GM10266 (cell line): ENCODE results near the gene ALDH5A1.

Experiments used
- DNase-seq: peaks from one replicate; pipeline ENCODE4 v3.0.0; 2012; ENCODE audit errors: extremely low spot score
- TF ChIP-seq, protein P1 (sequence below): IDR thresholded peaks from 2 replicates; pipeline ENCODE4 v1.5.1; 2012; ENCODE audit warnings: mild to moderate bottlenecking, low read depth; ENCODE audit not compliant: control insufficient read depth, insufficient read depth; ENCODE audit errors: missing control alignments

Gene ALDH5A1

DNA sequence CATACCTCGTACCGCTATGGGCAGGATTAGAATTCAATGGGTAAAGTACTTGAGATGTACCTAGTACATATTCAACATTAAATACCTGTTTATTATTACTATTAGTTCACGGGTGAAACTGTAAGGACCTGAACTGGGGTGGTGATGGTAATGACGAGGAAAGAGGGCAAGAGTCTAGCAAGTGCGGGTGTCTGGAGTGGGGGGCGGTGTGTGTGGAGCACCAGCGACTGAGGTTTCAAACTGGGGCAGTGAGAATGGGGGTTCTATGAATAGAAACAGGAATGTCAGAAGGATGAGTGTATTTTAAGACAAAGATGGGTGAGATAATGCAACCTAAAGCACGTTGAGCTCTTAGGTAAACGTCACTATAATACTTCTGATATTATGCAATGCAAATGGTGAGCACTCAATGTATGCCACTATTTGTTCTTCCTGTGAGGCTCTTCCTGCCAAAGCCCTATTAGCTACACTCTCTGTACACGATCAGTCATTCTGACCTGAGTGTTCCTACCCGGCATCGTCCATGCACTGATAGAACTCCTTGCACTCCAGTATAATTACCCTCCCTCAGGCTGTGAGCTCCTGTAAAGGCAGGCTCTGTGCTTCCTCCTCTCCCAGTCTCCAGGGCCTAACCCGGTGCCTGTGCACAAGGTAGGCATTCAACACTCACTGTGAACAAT, 55.0 kb downstream of the ALDH5A1 start:
- TF ChIP-seq, protein P1, sequence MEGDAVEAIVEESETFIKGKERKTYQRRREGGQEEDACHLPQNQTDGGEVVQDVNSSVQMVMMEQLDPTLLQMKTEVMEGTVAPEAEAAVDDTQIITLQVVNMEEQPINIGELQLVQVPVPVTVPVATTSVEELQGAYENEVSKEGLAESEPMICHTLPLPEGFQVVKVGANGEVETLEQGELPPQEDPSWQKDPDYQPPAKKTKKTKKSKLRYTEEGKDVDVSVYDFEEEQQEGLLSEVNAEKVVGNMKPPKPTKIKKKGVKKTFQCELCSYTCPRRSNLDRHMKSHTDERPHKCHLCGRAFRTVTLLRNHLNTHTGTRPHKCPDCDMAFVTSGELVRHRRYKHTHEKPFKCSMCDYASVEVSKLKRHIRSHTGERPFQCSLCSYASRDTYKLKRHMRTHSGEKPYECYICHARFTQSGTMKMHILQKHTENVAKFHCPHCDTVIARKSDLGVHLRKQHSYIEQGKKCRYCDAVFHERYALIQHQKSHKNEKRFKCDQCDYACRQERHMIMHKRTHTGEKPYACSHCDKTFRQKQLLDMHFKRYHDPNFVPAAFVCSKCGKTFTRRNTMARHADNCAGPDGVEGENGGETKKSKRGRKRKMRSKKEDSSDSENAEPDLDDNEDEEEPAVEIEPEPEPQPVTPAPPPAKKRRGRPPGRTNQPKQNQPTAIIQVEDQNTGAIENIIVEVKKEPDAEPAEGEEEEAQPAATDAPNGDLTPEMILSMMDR, result no peak
- DNase-seq, result no peak

DNA sequence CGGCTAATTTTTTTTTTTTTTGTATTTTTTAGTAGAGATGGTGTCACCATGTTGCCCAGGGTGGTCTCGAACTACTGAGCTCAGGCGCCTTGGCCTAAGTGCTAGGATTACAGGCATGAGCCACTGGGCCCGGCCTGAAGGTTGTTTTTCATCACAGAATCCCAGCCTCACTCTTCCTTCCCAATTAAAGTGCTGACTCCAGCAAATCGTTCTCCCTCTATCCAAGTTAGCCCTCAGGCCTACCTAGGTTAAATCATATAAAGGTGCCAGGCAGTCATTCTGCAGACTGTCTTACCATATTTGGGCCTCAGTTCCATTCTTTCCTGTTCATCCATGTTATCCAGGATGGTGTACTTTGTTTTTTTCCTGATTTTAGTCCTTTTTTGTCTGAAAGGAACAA, 56.4 kb downstream of the ALDH5A1 start:
- TF ChIP-seq, protein P1, result no peak

GRCh38 chr6:24554474-24554873, 59.7 kb downstream of the ALDH5A1 start:
- no peak for DNase-seq
- TF ChIP-seq, protein P1, result no peak

More for the DNA sequence above, 56.4 kb downstream of the ALDH5A1 start:
- no peak for DNase-seq

GRCh38 chr6:24558516-24558915, 63.7 kb downstream of the ALDH5A1 start:
- TF ChIP-seq, protein P1, result no peak
- no peak for DNase-seq

DNA sequence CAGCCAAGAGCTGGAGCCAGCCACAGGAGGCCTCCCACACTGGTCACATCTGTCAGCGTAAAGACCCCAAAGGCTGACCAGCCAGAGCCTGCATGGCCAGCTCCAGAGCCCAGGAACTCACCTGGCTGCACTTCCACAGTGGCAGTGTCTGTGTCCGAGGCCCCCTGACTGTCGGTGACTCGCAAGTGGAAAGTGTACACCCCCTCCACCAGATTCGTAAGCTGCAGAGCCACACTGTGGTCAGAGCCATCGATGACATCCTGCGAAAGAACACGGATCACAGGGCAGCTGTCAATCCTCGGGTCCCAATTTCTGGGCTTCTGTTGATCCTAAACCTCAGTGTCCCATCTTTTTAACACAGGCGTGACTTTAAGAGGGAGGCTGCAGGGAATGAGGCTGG, 69.3 kb downstream of the ALDH5A1 start:
- TF ChIP-seq, protein P1, result no peak

GRCh38 chr6:24565196-24565595, 70.4 kb downstream of the ALDH5A1 start:
- no peak for DNase-seq
- TF ChIP-seq, protein P1, result no peak

More for the DNA sequence above, 69.3 kb downstream of the ALDH5A1 start:
- no peak for DNase-seq

GRCh38 chr6:24566020-24566767, 71.4 kb downstream of the ALDH5A1 start:
- TF ChIP-seq, protein P1, result no peak
- no peak for DNase-seq
